Measurements from ENCODE around the gene GUK1. TPM values are rescaled to one million over a fixed set of nuclear protein-coding genes. Genes with fewer than 3 reads are reported as not detected.

GUK1 gene
- total and polyA plus RNA-seq, 2 of the 8 experiments (the other 6 are each of a cell fraction or from before 2014, with no cell fraction given): 68.5 to 183 TPM

- 88% methylated on average over 16 of the region's 16 CpGs; no CpG with 5 or more reads in 1 of the 2 experiments for WGBS, 2 experiments (ENCODE audit: extremely low coverage in 1 of 2, insufficient coverage in 1 of 2, insufficient read length in 1 of 2, insufficient replicate concordance in 2 of 2, low coverage in 1 of 2, low lambda C conversion rate in 2 of 2, missing lambda C conversion rate in 1 of 2)
- H2BK12ac ChIP-seq (ENCODE audit: low read depth, low read length): no peak overlapping the region
- H3K27me3 ChIP-seq (replicated peaks in 1 of 4; ENCODE audit: control insufficient read depth in 3 of 4, extremely low read depth in 1 of 4, insufficient read depth in 3 of 4, low read length in 3 of 4): peaks cover 0 to 5% (median 0%) of the 10 kb centered on the region in 4 experiments; a peak in 4 of 7 replicates
- H3K23me2 ChIP-seq (ENCODE audit: low read depth, low read length): no peaks in the 10 kb centered on the region
- H3K27ac ChIP-seq (ENCODE audit: low read depth, low read length): no peak overlapping the region
- H3K14ac ChIP-seq (ENCODE audit: insufficient read length): no peak overlapping the region
- H2BK15ac ChIP-seq (ENCODE audit: low read length): no peak overlapping the region
- H3K18ac ChIP-seq (ENCODE audit: extremely low read depth, low read length): no peak overlapping the region
- TF ChIP-seq SP1 (IDR thresholded peaks at IDR 0.05; ENCODE audit: low read depth, low read length) (no peak), MAX (IDR thresholded peaks at IDR 0.05) (no peak), SUZ12 (IDR thresholded peaks at IDR 0.05; ENCODE audit: low read length) (no peak), EZH2 (IDR thresholded peaks at IDR 0.05; ENCODE audit: low read depth, low read length, severe bottlenecking) (no peak), CEBPB (IDR thresholded peaks at IDR 0.05; ENCODE audit: low read depth, low read length) (no peak), SIX5 (IDR thresholded peaks at IDR 0.05; ENCODE audit: low read depth, low read length) (no peak)
- no peak overlapping the region for H2BK120ac ChIP-seq (replicated peaks; ENCODE audit: low read depth, low read length)
- no peaks in the 10 kb centered on the region for H3K9me3 ChIP-seq (ENCODE audit: insufficient read depth in 2 of 2, low read depth in 1 of 2, low read length in 1 of 2)
- peaks cover 2% of the 10 kb centered on the region; the same call in 1 of the 2 replicates for H3K79me1 ChIP-seq (ENCODE audit: low read depth, low read length)
- no peak overlapping the region for H3K4me2 ChIP-seq (ENCODE audit: insufficient read depth in 1 of 2, low read depth in 2 of 2, low read length in 2 of 2)
- no peak overlapping the region for H2AFZ ChIP-seq (ENCODE audit: low read length)
- ChIA-PET POLR2A (ENCODE audit: partially characterized antibody) (interaction anchor here (1.1 to 5.5 kb wide), 3 partner anchors 8 to 58 kb away, joined by 3 to 44 read pairs (median 10); partner anchors contain the start of gene IBA57), CTCF (ENCODE audit: partially characterized antibody) (interaction anchor here (0.6 to 1.6 kb wide), 4 partner anchors 9 to 153 kb away, joined by 3 to 4 read pairs (median 3); no protein-coding TSS in a partner anchor)
- no peak overlapping the region for H4K91ac ChIP-seq (replicated peaks; ENCODE audit: insufficient read length, low read length)
- no peak overlapping the region for H2BK20ac ChIP-seq (ENCODE audit: low read length)
- DNase-seq (ENCODE audit: low read depth in 1 of 2, low spot score in 2 of 2) (no peak), FAIRE-seq (no peak)
- peaks cover 1 to 4% of the 10 kb centered on the region in 2 experiments for H4K20me1 ChIP-seq (replicated peaks in 1 of 2; ENCODE audit: control insufficient read depth in 1 of 2, insufficient read depth in 2 of 2, low read length in 2 of 2)
- no peaks in the 10 kb centered on the region; a peak in 1 of 7 replicates for H3K4me1 ChIP-seq (replicated peaks in 1 of 4; ENCODE audit: control insufficient read depth in 3 of 4, insufficient read depth in 4 of 4, low read length in 3 of 4)
- H3K56ac ChIP-seq (replicated peaks; ENCODE audit: insufficient read length, low read depth, low read length): no peak overlapping the region
- no peak overlapping the region for H3K4ac ChIP-seq (replicated peaks; ENCODE audit: insufficient read length, low read depth, low read length)
- no peak overlapping the region for H2AK5ac ChIP-seq (ENCODE audit: low read depth, low read length)
- no peaks in the 10 kb centered on the region for H3K79me2 ChIP-seq (ENCODE audit: control insufficient read depth in 1 of 2, insufficient read depth in 2 of 2, low read length in 2 of 2)
- no peak overlapping the region for H4K8ac ChIP-seq (ENCODE audit: extremely low read depth, insufficient read depth, low read length)
- H3K9ac ChIP-seq (replicated peaks in 1 of 4; ENCODE audit: extremely low read depth in 1 of 4, low read depth in 3 of 4, low read length in 3 of 4): no peak overlapping the region; a peak in 1 of 7 replicates
- H2BK5ac ChIP-seq (ENCODE audit: low read depth, low read length): no peak overlapping the region
- H3K23ac ChIP-seq (ENCODE audit: insufficient read length): no peak overlapping the region
- no peaks in the 10 kb centered on the region for H3K36me3 ChIP-seq (ENCODE audit: control insufficient read depth in 2 of 4, insufficient read depth in 4 of 4, low read length in 3 of 4)
- H4K5ac ChIP-seq (ENCODE audit: insufficient read length, low read depth, low read length): no peak overlapping the region
- no peak overlapping the region for H3K4me3 ChIP-seq (ENCODE audit: extremely low read depth in 1 of 4, insufficient read depth in 2 of 4, low read depth in 3 of 4, low read length in 4 of 4)
Observed at GRCh38 chr1:228155596-228156514, 15.8 kb downstream of the GUK1 start.
